Breast epithelium (tissue), 4 donors: ENCODE measurements around the gene NEK6. TPM values are rescaled to one million over a fixed set of nuclear protein-coding genes. Genes with fewer than 3 reads are reported as not detected.

Source experiments
- DNase-seq, 2 donors: peaks; one replicate each; pipeline ENCODE4 v3.0.0-alpha.2; 2019; ENCODE audit warnings: low spot score in 2 of 2
- H3K27ac ChIP-seq, 2 donors: fragments of 200-600 bp; sonication (generic) in 1 of 2; one replicate each; pipeline ENCODE4 v1.5.1; 2016 to 2019; ENCODE audit warnings: mild to moderate bottlenecking in 1 of 2
- H3K27me3 ChIP-seq, 2 donors: fragments of 200-600 bp; sonication (generic) in 1 of 2; one replicate each; pipeline versions ENCODE4 v1.5.1 to v1.6.0; 2017 to 2019; ENCODE audit warnings: control low read depth in 1 of 2, mild to moderate bottlenecking in 1 of 2
- H3K36me3 ChIP-seq: fragments of 200-600 bp; one replicate; pipeline ENCODE4 v1.5.1; 2019
- H3K4me1 ChIP-seq, 2 donors: fragments of 200-600 bp; sonication (generic); one replicate each; pipeline ENCODE4 v1.5.1; 2016 to 2019; ENCODE audit warnings: control low read depth in 1 of 2
- H3K4me3 ChIP-seq, 3 donors: fragments of 200-600 bp; sonication (generic); 1 replicate in 2 of 3; 2 replicates in 1 of 3; pipeline ENCODE4 v1.5.1; 2016 to 2019; ENCODE audit warnings: mild to moderate bottlenecking in 3 of 3, moderate library complexity in 2 of 3
- H3K9me3 ChIP-seq, 2 donors: fragments of 200-600 bp; sonication (generic) in 1 of 2; one replicate each; pipeline ENCODE4 v1.5.1; 2016 to 2019; ENCODE audit warnings: control low read depth in 1 of 2
- POLR2A ChIP-seq: fragments of 450-650 bp; IDR thresholded peaks from one replicate; pipeline ENCODE4 v1.6.1; 2016; ENCODE audit warnings: antibody characterized with exemption, mild to moderate bottlenecking, moderate library complexity
- POLR2AphosphoS5 ChIP-seq, 3 donors: sonication (generic); formaldehyde crosslinking; IDR thresholded peaks; one replicate each; pipeline ENCODE4 v1.6.1; 2017; ENCODE audit warnings: antibody characterized with exemption in 3 of 3
- intact Hi-C: fragments of 100-400 bp; cut with DNase I; formaldehyde crosslinking; loops from one replicate; pipeline ENCODE4 v1.15.1; 2023; ENCODE audit warnings: low total_unique reads
- total RNA-seq, 3 donors: library from RNA; depleted of rRNA; stranded (reverse); fragments of >200 nt; gene quantifications; one replicate each; pipeline ENCODE4 v1.1.0, GENCODE V29; 2016
- TF ChIP-seq, protein P1 (sequence below), 3 donors: fragments of 450-650 bp; IDR thresholded peaks; one replicate each; pipeline ENCODE4 v1.5.1; 2016 to 2017; ENCODE audit warnings: antibody characterized with exemption in 3 of 3, mild to moderate bottlenecking in 3 of 3, moderate library complexity in 3 of 3

NEK6 gene
- total RNA-seq, 3 donors from 2014 or later = 17.8 to 31.5 (median 22.2) TPM

GRCh38 chr9:124334568-124335319 is 77.0 kb downstream of the NEK6 start:
- H3K36me3 ChIP-seq = no peaks in the 10 kb centered on the region
- intact Hi-C loops = no loop called here
- no peak overlapping the region for H3K4me3 ChIP-seq

DNA sequence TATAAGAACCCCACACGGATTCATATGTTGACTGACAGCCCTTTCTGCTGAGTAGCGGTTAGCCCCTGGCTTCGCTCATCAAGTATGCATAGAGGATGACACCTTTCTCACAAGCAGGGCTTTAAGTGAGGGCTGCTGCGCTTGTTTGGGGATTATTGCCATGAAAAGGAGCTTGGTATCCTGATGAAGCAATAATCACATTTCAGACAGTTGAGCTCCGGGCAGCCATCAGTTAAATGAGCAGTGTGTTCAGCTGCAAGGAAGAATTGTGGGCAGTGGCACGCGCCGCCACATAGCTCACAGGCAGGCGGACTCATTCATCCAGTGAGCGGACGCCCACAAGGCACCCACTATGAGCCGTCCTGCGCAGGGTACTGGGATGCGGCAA is 77.6 kb downstream of the NEK6 start:
- Histone ChIP-seq H3K27ac (no peak overlapping the region), H3K4me1 (no peaks in the 10 kb centered on the region), H3K27me3 (no peaks in the 10 kb centered on the region), H3K9me3 (peaks cover 5 to 11% of the 10 kb centered on the region in 2 donors), H3K36me3 (no peaks in the 10 kb centered on the region), H3K4me3 (no peak overlapping the region)
- no peak for DNase-seq
- intact Hi-C loops = no loop called here
- TF ChIP-seq, protein P1, sequence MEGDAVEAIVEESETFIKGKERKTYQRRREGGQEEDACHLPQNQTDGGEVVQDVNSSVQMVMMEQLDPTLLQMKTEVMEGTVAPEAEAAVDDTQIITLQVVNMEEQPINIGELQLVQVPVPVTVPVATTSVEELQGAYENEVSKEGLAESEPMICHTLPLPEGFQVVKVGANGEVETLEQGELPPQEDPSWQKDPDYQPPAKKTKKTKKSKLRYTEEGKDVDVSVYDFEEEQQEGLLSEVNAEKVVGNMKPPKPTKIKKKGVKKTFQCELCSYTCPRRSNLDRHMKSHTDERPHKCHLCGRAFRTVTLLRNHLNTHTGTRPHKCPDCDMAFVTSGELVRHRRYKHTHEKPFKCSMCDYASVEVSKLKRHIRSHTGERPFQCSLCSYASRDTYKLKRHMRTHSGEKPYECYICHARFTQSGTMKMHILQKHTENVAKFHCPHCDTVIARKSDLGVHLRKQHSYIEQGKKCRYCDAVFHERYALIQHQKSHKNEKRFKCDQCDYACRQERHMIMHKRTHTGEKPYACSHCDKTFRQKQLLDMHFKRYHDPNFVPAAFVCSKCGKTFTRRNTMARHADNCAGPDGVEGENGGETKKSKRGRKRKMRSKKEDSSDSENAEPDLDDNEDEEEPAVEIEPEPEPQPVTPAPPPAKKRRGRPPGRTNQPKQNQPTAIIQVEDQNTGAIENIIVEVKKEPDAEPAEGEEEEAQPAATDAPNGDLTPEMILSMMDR (IDR thresholded peaks at IDR 0.05) = no peak
- TF ChIP-seq POLR2A (no peak), POLR2AphosphoS5 (IDR thresholded peaks at IDR 0.05) (no peak)

More at GRCh38 chr9:124334568-124335319, 77.0 kb downstream of the NEK6 start:
- no peak for DNase-seq
- no peaks in the 10 kb centered on the region for H3K4me1 ChIP-seq
- no peak overlapping the region for H3K27ac ChIP-seq
- peaks cover 5 to 11% of the 10 kb centered on the region in 2 donors for H3K9me3 ChIP-seq
- H3K27me3 ChIP-seq = no peaks in the 10 kb centered on the region
- TF ChIP-seq, protein P1 (IDR thresholded peaks at IDR 0.05) = no peak
- TF ChIP-seq POLR2A (no peak), POLR2AphosphoS5 (IDR thresholded peaks at IDR 0.05) (no peak)

GRCh38 chr9:124337562-124337961 is 79.8 kb downstream of the NEK6 start:
- H3K27ac ChIP-seq = no peak overlapping the region
- H3K4me3 ChIP-seq = no peak overlapping the region
- no peaks in the 10 kb centered on the region for H3K27me3 ChIP-seq
- peaks cover 5 to 11% of the 10 kb centered on the region in 2 donors for H3K9me3 ChIP-seq
- H3K4me1 ChIP-seq = no peaks in the 10 kb centered on the region
- intact Hi-C loops = no loop called here
- no peaks in the 10 kb centered on the region for H3K36me3 ChIP-seq
- no peak for DNase-seq
- TF ChIP-seq POLR2A = no peak
- no peak for TF ChIP-seq POLR2AphosphoS5 (IDR thresholded peaks at IDR 0.05)
- TF ChIP-seq, protein P1 (IDR thresholded peaks at IDR 0.05) = no peak

DNA sequence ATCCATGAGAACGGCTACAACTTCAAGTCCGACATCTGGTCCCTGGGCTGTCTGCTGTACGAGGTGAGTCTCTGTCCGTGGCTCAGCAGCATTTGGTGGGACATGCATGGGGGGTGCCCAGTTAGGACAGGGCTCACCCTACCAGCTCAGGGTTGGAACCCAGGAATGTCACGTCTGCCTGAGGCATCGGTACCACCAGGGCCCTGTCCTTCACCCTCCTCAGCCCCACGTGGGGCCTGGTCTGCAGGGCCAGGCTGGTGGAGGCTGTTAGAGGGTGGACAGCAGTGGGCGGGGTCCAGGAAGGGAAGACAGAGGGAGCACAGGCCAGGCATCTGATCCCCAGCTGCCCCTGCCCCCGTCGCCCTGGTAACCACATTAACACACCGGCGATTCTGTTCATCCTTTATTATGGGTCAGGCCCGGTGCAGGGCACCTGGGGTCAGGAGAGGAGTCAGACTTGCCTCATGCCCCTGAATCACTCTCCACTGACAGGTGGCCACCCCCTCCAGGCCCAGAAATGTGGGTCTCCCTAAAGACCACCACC is 81.9 kb downstream of the NEK6 start:
- intact Hi-C loops = loop anchor here (10.0 kb wide), 1 partner anchor 215 kb away; no protein-coding TSS in a partner anchor
- DNase-seq = no peak
- H3K36me3 ChIP-seq = no peaks in the 10 kb centered on the region
- no peak for TF ChIP-seq POLR2A
- TF ChIP-seq POLR2AphosphoS5 (IDR thresholded peaks at IDR 0.05) = no peak
- TF ChIP-seq, protein P1 (IDR thresholded peaks at IDR 0.05) = no peak
- peaks cover 5 to 11% of the 10 kb centered on the region in 2 donors for H3K9me3 ChIP-seq
- no peak overlapping the region for H3K27ac ChIP-seq
- no peaks in the 10 kb centered on the region for H3K27me3 ChIP-seq
- no peaks in the 10 kb centered on the region for H3K4me1 ChIP-seq
- H3K4me3 ChIP-seq = no peak overlapping the region
